ENCODE results near the gene ANP32D.
"Not testable (repeated sequence)": the region's sequence is repeated elsewhere in the genome, so short reads cannot be mapped to it uniquely, and the experiment has no call there.

The ANP32D gene
- total RNA-seq, result 0 reads per million in 2 experiments

DNA sequence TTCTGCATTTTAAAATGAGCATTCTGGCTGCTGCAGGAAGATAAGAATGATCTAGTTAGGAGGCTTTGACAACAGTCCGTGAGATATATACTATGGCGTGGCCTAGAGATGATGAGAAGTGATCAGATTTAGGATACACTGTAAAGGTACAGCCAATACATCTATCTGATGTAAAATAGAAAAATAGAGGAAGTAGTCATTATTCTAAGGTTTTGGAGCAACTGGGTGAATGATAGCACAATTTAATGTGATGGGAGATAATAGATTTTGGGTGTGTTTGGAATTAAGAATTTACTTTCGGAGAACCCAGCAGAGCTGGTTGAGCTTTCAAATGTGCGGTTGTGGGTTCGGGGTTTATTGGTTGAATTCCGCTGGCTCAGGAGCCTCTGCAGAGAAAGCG, at the start of gene ANP32D:
TSS of gene ANP32D (plus strand) at position 301 of the 400 bp plus-strand sequence. CDS start 106 bp downstream, outside the sequence.
- no peak for DNase-seq (ENCODE audit: low read depth)

DNA sequence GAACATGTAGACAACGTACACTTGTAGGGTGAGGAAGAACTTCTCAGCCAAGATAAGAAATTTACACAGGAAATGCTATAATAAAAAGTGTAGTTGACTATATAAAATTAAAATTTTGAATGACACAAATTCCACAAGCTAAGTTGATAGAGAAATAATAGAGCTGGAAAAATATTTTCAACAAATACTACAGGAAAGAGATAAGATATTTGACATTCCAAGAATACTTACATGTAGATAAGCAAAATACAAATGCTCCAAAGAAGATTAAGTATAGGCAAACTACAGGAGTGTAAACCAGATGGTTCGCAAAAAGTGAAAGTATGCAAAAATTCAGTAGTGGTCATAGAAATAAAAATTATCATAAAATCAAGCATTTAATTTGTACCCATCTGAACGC, 49.2 kb upstream of the ANP32D start:
- DNase-seq (ENCODE audit: low read depth), result no peak

DNA sequence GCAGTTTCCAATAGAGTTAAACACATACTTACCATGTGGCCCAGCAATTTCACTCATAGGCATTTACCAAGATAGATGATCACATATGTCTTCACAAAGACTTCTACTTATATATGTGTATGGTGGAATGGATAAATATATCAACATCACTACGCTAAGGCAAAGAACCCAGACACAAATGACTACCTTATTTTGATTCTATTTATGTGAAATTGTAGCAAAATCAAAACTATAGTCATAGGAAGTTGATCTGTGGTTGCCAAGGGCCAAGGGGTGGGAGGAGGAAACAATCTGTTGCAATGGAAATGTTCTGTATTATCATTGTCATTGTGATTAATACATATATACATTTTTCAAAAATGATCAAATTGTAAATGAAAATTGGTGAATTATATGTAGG, 47.7 kb upstream of the ANP32D start:
- DNase-seq (ENCODE audit: low read depth), result no peak

DNA sequence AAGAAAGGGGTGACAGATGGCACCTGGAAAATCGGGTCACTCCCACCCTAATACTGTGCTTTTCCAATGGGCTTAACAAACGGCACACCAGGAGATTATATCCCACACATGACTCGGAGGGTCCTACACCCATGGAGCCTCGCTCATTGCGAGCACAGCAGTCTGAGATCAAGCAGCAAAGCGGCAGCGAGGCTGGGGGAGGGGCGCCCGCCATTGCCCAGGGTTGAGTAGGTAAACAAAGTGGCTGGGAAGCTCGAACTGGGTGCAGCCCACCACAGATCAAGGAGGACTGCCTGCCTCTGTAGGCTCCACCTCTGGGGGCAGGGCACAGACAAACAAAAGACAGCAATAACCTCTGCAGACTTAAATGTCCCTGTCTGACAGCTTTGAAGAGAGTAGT, 38.3 kb upstream of the ANP32D start:
- not testable (repeated sequence) for DNase-seq (ENCODE audit: low read depth)

DNA sequence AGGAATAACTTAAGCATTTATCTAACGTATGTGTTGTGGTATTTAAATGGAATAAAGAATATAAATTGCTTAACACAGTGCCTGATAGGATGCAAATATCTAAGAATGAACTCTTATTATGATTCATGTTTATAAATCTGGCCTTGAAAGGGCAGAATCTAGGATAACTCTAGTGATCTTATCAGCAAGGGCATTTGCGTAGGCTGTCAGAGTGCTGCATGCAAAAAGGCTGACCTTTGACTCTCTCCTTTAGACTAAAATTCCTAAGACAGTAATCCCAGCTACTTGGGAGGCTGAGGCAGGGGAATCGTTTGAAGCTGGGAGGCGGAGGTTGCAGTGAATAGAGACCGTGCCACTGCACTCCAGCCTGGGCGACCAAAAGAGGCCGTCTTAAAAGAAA, 31.3 kb upstream of the ANP32D start:
- no peak for DNase-seq (ENCODE audit: low read depth)

DNA sequence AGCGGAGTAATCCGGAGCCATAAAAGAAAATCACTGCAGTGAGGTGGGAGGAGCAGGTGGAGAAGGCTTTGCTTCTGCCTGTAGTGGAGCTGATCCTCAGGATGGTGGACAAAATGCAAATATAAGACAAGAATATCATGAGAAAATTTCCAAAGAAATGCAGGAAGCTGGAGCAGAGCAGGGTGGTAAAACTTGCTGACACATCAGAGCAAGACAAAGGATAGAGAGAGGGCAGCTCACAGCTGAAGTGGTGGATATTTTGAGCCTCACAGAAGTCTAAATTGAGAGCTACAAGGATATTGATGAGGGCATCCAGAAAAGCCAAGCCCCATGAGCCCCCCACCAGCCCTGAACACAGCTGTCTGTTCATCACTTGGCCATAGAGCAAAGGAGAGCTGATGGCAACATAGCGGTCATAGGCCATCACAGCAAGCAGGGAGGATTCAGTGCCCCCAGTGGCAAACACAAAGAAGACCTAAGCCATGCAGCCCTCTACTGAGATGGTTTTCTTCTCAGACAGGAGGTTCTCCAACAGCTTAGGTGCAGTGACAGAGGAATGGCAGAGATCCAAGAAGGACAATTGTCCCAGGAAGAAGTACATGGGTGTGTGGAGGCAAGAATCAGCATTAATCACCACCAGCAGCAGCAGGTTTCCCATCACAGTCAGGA, 30.0 kb upstream of the ANP32D start:
- DNase-seq (ENCODE audit: low read depth), result no peak

DNA sequence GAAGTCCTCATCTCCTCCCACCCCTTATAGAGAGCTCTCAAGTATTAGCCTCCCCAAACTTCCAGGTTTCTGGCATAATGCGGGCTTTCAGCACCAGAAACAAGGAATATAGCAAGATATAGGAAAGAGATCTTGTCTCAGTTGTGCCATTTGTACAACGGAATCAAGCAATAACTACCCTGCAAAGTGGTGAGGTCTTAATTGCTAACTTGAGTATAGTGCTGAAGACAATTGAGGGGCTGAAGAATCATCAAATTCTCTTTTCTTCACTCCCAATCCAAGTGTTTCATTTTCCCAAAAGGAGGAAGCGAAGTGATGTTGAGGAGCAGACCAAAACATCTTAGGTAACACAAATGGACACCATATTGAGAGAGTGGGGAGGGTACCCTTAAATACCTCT, 26.8 kb upstream of the ANP32D start:
- DNase-seq (ENCODE audit: low read depth), result no peak

DNA sequence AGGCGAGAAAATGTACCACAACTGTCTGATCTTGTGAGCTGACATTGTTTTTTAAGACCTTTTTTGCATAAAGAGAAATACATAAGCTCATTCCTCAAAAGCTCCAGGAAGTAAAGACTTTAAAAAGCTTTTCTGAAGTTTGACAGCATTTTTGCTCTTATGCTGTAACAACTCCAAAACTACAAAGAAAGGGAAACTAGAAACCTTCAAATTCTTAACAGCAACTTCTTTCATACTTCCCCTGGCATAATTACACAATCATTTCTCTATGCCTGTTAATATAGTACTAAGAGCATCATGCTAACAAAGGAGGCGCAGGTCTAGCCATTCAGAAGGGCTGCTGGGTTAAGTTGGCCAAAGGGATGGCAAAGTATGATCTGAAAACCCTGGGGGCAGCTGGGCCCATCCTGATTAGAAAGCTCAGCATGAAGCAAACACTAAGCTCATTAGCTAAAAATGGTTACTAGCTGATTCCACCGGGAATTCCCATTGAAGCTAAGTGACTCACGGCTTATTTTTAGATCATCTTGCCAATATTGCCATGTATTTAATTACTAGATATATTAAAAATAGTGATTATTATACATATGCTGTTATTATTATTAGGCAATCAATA, 26.1 kb upstream of the ANP32D start:
- no peak for DNase-seq (ENCODE audit: low read depth)

DNA sequence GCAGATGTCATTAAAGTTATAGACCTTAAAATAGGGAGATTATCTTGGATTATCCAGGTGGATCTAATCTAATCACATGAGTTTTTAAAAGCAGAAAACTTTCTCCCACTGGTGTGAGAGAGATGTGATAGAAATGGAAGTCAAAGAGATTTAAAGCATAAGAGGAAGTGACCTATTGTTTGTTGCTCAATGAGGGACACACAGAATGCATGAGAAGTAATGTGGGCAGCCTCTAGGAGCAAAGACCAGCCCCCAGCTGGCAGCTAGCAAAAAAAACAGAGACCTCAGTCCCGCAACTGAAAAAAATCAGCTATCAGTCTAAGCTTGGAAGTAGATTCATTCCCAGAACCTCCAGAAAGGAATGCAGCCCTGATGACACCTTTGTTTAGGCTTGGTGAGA, 24.6 kb upstream of the ANP32D start:
- DNase-seq (ENCODE audit: low read depth), result no peak

DNA sequence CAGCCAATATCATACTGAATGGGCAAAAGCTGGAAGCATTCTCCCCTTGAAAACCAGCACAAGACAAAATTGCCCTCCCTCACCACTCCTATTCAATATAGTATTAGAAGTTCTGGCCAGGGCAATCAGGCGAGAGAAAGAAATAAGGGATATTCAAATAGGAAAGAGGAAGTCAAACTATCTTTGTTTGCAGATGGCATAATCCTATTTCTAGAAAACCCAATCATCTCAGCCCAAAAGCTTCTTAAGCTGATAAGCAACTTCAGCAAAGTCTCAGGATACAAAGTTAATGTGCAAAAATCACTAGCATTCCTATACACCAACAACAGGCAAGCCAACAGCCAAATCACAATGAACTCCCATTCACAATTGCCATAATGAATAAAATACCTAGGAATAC, 21.0 kb upstream of the ANP32D start:
- DNase-seq (ENCODE audit: low read depth), result no peak

DNA sequence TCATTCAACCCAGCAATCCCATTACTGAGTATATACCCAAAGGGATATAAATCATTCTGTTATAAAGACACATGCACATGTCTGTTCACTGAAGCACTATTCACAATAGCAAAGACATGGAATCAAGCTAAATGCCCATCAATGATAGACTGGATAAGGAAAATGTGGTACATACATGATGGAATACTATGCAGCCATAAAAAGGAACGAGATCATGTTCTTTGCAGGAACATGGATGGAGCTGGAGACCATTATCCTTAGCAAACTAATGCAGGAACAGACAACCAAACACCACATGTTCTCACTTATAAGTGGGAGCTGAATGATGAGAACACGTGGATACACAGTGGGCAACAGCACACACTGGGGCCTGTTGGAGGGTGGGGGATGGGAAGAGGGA, 19.4 kb upstream of the ANP32D start:
- DNase-seq (ENCODE audit: low read depth), result not testable (repeated sequence)

DNA sequence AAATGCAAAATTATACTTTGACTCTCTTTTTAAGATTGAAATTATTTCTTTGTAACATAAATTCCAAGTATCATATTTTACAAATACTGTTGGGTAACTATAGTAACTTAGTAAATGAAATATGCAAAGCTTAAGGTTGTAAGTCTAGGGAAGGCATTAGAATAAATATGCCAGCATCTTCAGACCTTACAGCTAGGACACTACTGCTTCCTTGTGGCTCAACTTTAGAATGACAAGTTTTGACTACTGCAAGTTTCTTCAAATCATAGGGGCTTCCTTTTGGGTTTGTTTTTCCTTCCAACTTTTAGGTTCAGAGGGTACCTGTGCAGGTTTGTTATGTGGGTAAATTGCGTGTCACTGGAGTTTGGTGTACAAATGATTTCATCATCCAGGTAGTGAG, 17.7 kb upstream of the ANP32D start:
- DNase-seq (ENCODE audit: low read depth), result no peak

DNA sequence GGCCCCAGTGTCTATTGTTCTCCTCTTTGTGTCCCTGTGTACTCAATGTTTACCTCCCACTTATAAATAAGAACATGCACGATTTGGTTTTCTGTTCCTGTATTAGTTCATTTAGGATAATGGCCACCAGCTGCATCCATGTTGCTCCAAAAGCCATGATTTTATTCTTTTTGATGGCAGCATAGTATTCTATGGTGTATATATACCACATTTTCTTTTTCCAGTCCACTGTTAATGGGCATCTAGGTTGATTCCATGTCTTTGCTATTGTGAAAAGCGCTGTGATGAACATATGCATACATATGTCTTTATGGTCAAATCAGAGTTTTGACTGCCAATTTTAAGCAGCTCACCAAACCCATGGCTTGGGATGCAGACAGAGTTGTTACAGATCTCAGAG, 17.2 kb upstream of the ANP32D start:
- DNase-seq (ENCODE audit: low read depth), result no peak

DNA sequence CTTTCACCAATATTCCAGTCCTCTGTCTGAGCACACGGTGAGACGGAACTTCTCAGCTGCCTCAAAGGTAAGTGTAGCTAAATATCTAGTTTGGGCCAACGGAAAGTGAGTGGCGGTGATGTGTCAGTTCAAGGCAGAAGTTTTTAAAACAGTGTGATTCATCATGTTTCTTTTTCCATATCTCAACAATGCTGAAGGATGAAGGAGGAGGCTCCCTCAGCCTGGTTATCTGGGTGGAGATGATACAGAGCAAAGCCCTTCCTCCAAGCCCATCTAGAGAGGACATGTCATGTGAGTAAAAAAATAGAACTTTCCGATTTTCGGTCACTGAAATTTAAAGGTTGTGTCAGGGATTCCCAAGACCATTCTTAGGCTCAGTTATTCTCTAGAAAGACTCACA, 13.1 kb upstream of the ANP32D start:
- no peak for DNase-seq (ENCODE audit: low read depth)

DNA sequence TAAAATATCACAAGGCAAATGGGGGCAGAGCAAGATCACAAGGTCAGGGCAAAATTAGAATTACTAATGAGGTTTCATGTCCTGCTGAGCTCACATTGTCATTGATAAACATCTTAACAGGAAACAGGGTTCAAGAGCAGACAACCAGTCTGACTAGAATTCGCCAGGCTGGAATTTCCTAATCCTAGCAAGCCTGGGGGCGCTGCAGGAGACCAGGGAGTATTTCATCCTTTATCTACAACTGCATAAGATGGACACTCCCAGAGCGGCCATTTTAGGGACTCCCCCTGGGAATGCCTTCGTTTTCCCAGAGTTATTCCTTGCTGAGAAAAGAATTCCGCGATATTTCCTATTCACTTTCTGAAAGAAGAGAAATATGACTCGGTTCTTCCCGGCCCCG, 3.3 kb upstream of the ANP32D start:
- not testable (repeated sequence) for DNase-seq (ENCODE audit: low read depth)

DNA sequence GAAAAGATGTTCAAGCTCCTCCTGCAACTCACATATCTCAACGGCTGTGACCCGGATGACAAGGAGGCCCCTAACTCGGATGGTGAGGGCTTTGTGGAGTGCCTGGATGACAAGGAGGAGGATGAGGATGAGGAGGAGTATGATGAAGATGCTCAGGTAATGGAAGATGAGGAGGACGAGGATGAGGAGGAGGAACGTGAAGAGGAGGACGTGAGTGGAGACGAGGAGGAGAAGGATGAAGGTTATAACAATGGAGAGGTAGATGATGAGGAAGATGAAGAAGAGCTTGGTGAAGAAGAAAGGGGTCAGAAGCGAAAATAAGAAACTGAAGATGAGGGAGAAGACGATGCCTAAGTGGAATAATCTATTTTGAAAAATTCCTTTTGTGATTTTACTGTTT, 702 bp downstream of the ANP32D start:
- no peak for DNase-seq (ENCODE audit: low read depth)

DNA sequence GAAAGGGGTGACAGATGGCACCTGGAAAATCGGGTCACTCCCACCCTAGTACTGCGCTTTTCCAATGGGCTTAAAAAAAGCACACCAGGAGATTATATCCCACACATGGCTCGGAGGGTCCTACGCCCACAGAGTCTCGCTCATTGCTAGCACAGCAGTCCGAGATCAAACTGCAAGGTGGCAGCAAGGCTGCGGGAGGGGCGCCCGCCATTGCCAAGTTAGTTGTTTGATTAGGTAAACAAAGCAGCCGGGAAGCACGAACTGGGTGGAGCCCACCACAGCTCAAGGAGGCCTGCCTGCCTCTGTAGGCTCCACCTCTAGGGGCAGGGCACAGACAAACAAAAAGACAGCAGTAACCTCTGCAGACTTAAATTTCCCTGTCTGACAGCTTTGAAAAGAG, 2.1 kb downstream of the ANP32D start:
- DNase-seq (ENCODE audit: low read depth), result not testable (repeated sequence)

DNA sequence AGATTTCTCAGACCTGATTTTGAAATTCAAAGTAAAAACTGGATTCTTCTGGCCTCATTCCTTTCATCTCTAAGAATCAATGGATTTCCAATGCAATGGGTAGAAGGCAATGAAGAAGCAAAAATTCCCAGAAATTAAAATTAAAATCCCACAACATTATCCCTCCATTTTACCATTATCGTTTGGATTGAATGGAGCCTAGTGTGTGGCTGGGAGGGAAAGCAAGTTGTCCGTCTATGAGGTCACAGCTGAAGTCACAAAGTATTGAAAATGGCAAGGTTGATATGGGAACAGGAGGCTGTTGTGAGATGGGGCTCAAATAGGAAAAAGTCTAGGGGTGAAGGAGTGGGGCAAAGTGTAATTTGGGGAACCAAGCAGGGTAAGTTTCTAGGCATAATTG, 9.8 kb downstream of the ANP32D start, which contains the start of gene C12orf54:
TSS of gene C12orf54 (plus strand) at position 301 of the 400 bp plus-strand sequence. CDS start 799 bp downstream, outside the sequence.
- DNase-seq (ENCODE audit: low read depth), result no peak

DNA sequence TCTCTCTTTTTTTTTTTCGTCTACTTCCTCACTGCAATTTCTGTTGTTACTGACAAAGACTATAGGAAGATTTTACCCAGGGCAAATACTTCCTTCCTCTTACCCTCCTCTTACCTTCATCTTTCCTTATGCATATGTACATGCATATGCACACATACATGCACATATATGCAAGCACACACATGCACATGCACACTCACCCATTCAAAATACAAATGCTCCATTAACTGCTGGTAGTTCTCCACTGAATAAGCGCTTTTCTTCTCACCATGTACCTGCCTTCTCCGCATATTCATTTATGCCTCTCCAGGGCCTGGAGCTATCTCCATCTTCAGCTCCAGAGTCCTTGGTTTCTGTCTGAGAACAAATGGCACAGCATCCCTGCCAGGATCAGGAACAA, 10.6 kb downstream of the ANP32D start:
- DNase-seq (ENCODE audit: low read depth), result no peak

DNA sequence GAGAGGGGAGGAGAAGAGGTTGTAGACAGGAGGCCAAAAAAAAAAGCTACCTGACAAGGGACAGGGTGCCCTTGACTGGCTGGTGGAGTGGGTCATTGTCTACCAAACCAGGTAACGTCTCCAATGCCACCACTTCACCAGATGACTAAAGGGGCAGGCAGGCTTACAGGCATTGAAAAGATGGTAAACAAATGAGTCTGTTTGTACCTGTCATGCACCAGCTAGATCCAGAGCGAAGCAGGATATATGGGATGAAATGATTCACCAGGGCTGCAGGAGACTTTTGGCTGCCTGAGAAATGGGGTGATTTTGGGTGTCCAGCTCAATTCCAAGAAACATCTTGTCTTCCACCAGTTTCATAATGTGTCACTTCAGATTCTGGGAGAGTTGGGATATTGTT, 13.9 kb downstream of the ANP32D start:
- no peak for DNase-seq (ENCODE audit: low read depth)

DNA sequence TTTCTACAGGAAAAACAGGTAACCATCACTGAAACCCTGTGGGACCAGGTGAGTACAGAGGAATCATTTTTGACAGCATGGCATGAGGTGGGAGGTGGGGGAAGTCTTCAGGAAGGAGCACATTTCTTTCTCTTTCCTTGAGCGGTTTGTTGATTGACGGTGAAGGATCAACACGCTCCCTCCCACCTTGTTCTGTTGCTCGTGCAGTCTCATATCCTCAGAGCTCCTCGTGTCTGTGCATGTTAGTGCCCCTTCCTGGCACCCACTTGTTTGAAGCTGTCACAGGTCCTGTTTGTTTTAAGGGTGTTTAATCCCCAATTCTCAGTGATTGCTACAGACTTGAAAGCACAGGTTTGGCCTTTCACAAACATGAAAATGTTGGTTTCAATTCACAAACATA, 14.3 kb downstream of the ANP32D start:
- DNase-seq (ENCODE audit: low read depth), result no peak

DNA sequence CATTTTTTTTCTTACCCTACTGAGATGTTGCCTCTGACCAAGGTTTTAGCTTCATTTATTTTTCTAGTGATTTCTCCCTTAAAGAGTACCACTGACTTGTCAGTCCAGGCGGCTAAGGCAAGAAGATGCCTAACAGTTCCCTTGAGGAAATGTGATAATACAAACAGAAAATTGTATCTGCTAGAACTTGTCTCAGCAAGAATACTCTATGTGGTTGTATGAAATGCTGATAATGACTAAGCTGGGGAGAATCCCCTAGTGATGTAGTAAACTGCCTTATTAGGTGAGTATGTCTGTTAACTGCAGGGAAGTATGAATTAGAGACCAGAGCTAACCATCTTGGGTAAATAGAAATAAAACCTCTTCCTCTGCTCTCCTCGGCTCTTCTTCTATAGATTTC, 16.7 kb downstream of the ANP32D start:
- no peak for DNase-seq (ENCODE audit: low read depth)

DNA sequence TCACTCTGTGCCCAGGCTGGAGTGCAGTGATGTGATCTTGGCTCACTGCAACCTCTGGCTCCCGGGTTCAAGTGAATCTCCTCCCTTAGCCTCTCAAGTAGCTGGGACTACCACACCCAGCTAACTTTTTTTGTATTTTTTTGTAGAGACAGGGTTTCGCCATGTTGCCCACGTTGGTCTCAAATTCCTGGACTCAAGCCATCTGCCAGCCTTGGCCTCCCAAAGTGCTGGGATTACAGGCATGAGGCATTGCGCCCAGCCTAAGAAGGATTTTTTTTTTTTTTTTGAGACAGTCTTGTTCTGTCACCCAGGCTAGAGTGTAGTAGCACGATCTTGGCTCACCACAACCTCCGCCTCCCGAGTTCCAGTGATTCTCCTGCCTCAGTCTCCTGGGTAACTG, 17.1 kb downstream of the ANP32D start:
- DNase-seq (ENCODE audit: low read depth), result not testable (repeated sequence)

DNA sequence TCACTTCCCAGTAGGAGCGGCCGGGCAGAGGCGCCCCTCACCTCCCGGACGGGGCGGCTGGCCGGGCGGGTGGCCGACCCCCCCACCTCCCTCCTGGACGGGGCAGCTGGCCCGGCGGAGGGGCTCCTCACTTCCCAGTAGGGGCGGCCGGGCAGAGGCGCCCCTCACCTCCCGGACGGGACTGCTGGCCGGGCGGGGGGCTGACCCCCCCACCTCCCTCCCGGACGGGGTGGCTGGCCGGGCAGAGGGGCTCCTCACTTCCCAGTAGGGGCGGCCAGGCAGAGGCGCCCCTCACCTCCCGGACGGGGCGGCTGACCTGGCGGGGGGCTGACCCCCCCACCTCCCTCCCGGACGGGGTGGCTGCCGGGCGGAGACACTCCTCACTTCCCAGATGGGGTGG, 27.9 kb downstream of the ANP32D start:
- DNase-seq (ENCODE audit: low read depth), result not testable (repeated sequence)
